NCI-H1105 (cell line): ENCODE measurements around the gene SUGT1.
"Not testable (repeated sequence)": the region's sequence is repeated elsewhere in the genome, so short reads cannot be mapped to it uniquely, and the experiment has no call there.

ENCODE experiments used
- DNase-seq: peaks from one replicate; lab custom pipeline; 2025; lab: John Stamatoyannopoulos, UW

Gene SUGT1

DNA sequence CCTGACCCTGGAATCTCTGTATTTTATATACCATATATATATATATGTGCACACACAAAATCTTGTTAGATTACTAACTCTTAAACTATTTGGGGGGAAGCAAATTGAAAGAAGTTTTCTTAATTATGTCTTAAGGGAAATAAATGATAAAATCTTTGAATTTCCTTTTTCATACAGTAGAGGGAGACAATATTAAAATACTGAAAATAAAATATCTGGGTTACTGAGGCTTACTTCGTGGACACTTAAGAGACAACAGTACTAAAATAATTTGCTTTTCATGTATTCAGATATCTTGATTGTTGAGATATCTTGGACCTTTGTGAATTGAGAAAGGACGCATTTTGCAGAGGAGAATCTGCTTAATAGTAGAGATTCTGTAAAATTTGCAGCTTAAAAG lies 17.0 kb downstream of the SUGT1 start:
- DNase-seq, result no peak

DNA sequence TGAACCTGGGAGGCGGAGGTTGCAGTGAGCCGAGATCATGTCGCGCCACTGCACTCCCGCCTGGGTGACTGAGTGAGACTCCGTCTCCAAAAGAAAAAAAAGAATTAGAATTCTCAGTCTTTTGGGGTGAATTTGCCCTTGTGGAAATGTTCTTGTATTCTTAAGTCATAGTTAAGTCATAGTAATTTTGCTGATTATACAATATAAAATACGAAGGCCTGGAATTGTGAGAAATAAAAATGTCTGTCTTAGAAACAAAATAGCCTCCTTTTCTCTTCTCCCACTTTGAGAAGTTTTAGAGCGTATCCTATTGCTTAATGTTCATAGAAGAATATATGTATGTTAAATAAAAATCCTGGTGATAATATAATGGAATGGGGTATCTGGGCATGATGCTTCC lies 18.1 kb downstream of the SUGT1 start:
- DNase-seq, result no peak

DNA sequence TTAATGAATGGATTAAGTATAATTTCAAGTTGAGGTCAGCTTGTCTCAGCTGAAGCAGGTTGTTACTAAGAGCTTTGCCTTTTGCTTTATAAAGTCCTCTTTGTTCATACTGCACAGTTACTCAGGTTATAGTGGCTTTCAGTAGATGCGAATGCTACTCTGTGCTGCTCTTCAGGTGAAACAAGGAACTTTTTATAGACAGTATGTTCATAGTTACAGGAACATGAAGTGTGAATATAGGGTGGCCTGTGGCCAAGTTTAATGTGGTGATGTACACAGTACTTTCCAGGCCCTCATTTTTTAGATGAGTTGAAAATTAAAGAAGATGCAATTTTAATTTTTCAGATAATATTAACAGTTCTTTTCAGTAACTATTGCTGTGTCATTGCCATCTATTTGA lies 20.8 kb downstream of the SUGT1 start:
- no peak for DNase-seq

- no peak for DNase-seq
Observed at GRCh38 chr13:52677823-52678222, 25.2 kb downstream of the SUGT1 start.

DNA sequence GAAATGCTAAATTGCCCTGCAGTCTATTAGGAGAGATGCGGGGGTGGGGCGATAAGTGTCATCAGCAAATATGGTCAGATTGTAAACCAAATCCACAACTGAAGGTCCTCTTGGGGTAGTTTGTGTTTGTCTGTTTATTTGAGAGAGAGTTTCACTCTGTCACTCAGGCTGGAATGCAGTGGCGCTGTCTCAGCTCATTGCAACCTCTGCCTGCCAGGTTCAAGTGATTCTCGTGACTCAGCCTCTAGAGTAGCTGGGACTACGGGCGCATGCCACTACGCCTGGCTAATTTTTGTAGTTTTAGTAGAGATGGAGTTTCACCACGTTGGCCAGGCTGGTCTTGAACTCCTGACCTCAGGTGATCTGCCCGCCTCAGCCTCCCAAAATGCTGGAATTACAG lies 33.2 kb downstream of the SUGT1 start:
- not testable (repeated sequence) for DNase-seq

- no peak for DNase-seq
Observed at GRCh38 chr13:52686376-52686775, 33.7 kb downstream of the SUGT1 start.

- no peak for DNase-seq
Observed at GRCh38 chr13:52695856-52696255, 43.2 kb downstream of the SUGT1 start.

DNA sequence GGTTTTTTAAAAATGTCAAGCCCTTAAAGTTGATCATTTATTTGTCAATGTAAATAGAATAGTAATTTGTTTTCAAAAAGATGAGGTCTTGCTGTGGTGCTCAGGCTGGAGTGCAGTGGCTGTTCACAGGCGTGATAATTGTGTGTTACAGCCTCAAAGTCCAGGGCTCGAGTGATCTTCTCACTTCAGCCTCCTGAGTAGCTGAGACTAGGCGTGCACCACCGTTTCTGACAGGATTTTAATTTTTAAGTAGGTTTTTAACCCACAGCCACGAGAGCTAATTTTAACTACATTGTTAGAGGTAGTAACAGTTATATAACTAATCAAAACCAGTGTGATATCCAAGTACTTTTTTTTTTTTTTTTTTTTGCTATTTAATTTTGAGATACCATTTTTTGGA lies 43.9 kb downstream of the SUGT1 start:
- DNase-seq, result no peak

DNA sequence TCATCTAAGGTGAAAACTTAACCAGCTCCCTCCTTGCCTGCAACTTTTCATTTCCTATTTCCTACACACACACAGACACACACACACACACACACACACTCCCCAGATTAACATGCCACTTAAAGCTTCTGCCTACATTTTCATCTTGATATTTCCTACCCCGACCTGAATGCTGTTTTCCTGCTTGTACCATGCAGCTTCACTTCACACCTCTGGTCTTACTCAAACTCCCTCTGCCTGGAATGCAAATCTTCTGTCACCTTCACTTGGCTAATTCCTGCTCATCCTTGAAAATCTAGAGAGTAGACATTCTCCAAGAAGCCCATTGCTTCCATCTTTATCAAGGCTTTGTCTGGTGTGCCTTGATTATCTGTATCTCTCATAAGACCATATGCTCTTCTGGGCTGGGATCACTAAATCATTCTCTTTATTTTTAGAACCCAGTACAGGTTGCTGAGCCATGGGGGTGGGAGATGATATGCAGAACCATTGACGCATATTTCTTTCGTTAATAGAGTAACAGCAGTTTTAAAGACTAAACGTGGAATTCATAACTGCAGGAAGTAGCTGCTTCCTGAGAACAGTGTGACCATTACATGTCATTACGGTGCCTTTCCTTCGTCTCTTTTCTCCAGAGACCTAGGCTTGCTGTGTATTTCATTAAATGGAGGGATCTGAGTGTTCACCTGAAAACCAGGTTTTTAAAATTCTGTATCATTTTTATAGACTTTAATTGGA lies 49.3 kb downstream of the SUGT1 start:
- DNase-seq, result no peak

DNA sequence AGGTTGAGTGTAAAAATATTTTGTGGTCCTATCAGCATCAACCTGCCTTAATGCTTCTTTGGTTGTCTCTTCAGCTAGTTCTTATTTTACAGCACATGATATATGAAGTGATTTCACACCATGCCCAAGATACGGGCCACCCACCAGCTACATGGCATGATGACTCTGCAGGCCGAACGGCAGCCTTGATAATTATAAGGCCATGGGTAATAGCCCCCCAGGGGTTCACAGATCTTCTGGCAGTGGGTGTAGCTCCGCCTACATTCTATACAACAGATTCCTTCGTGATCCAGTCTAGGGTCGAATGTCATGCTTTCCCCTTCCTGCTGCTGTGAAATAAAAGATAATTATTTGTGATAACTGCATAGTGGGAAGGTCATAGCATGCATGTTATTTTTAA lies 50.8 kb downstream of the SUGT1 start:
- no peak for DNase-seq

GRCh38 chr13:52706081-52706480 lies 53.4 kb downstream of the SUGT1 start:
- no peak for DNase-seq

GRCh38 chr13:52707375-52707774 lies 54.7 kb downstream of the SUGT1 start:
- DNase-seq, result no peak

- not testable (repeated sequence) for DNase-seq
Observed at GRCh38 chr13:52708266-52708665, 55.6 kb downstream of the SUGT1 start.

DNA sequence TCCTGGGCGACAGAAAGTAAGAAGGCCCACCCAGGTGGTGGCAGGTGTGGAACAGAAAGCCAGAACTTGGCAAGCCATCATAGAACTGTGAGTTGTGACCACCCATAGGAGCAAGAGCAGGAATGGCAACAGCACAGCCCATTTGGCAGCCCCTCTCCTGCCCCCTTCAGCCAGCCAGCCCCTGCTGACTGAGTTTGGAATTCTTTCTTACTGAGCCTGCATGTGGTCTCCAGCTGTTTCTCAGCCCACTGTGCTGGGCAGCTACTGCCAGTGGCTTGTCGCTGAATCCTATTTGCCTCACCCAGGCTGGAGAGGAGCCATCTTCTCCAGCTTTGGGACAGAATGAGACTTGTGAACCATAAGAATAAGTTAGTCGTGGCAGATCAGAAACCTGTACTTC lies 58.6 kb downstream of the SUGT1 start:
- no peak for DNase-seq

GRCh38 chr13:52712385-52712784 lies 59.7 kb downstream of the SUGT1 start:
- no peak for DNase-seq

DNA sequence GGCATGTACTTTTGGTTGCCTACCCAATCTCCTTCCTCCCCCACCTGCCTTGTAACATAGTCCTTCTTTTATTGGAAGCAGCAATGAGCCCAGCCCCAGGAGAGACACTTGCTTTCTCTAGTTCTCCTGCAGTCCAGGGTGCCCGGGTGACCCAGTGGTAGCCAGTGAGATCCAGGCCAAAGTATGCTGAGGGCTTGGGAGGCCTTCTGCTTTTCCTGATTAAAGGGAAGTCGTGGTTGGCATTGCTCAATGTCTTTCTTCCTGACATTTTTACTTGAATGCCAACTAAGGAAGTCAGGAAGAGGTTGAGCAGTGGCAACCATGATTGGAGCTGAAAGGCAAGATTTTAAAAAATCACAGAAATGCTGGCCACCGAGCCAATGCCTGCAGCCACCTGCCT lies 61.3 kb downstream of the SUGT1 start:
- DNase-seq, result no peak

DNA sequence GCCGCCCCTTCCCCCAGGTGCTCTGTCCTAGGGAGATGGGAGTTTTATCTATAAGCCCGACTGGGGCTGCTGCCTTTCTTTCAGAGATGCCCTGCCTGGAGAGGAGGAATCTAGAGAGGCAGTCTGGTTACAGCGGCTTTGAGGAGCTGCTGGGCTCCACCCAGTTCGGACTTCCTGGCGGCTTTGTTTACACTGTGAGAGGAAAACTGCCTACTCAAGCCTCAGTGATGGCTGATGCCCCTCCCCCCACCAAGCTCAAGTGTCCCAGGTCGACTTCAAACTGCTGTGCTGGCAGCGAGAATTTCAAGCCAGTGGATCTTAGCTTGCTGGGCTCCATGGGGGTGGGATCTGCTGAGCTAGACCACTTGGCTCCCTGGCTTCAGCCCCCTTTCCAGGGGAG lies 68.3 kb downstream of the SUGT1 start:
- not testable (repeated sequence) for DNase-seq

DNA sequence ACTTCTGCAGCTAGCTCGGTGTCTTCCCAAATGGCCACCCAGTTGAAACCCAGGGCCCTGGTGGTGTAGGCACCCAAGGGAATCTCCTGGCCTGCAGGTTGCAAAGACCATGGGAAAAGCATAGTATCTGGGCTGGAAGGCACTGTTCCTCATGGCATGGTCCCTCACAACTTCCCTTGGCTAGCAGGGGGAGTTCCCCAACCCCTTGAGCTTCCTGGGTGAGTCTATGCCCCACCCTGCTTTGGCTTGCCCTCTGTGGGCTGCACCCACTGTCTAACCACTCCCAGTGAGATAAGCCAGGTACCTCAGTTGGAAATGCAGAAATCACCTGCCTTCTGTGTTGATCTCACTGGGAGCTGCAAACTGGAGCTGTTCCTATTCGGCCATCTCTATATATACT lies 68.7 kb downstream of the SUGT1 start:
- not testable (repeated sequence) for DNase-seq

DNA sequence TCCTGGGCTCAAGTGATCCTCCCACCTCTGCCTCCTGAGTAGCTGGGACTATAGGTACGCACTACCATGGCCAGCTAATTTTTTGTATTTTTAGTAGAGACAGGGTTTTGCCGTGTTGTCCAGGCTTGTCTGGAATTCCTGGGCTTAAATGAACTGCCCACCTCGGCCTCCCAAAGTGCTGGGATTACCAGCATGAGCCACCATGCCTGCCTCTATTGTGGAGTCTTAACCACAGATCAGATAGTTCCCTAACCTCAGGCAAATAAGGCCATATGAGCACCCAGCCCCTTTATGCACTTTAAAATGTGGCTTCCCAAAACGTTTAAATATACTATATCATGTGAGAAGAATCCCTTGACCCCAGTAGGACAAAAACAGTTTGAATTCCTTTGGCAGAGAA lies 70.5 kb downstream of the SUGT1 start:
- no peak for DNase-seq

DNA sequence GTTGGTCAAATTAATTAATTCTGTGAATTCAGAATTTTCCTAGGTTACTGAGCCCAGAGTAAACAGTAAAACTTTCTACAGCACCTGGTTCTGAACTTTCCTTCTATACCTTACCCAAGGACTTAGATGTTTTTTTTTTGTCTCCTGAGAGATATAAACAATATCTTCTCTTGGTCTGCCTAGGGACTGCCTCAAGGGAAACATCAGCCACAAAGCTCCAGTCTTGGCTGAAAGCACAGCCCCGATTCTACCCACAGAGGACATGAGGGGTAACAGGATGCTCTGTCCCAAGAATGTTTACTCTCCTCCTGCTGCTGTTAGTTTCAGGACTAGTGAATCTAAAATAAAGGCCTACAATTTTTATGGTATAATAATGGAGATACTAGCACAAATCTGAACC lies 72.7 kb downstream of the SUGT1 start:
- no peak for DNase-seq

DNA sequence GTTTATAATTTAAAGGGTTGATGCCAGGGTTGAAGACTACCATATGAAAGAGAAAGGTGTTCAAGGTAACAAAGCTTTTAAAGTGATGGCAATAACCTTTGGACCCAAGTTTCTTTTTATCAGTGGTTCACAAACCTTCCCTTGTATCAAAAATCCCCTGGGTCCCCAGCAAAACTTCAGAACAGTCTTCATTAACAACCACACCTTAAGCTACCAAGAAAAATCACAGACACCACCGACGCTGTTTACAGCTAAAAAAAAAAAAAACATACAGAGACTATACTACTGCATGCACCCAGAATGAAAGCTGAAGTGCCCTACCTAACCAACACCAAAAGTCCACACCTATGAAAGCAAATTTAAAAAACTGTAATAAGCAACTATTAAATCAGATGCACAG lies 73.6 kb downstream of the SUGT1 start:
- no peak for DNase-seq

GRCh38 chr13:52734075-52734623 lies 81.5 kb downstream of the SUGT1 start:
- no peak for DNase-seq

DNA sequence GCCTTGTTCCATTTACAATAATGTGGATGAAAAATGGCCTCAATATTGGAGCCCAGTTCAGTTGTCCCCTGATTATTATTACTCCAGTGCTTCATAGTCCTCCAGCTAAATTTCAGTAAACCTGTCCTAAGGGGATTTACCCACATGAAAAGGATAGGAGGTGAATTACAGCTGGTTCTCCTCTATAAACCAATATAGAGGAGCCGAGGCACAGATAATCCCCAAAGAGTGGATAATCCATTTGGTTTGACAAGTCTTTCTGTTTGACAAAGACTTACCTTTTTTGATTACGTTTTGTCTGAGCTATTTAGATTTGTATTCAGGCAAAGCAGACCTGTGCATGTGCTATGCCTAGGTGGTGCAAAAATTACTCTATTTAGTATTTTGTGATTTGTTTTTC lies 84.3 kb downstream of the SUGT1 start:
- no peak for DNase-seq

GRCh38 chr13:52737451-52737850 lies 84.8 kb downstream of the SUGT1 start:
- no peak for DNase-seq
